Naive B cell (primary cell): Measurements from ENCODE around the gene IQCH. TPM values are rescaled to one million over a fixed set of nuclear protein-coding genes. Genes with fewer than 3 reads are reported as not detected.
A peak's percentile ranks its signal among the peaks of the same experiment; 100 is the strongest.

Experiments used
- ATAC-seq, 2 donors: fragments of 150-1000 bp; cut with Tn5 transposase; 2 replicates each; pipeline ENCODE4 v1.10.0; 2021; ENCODE audit warnings: low read depth in 2 of 2, mild to moderate bottlenecking in 2 of 2, moderate library complexity in 2 of 2
- DNase-seq: peaks from one replicate; pipeline ENCODE4 v3.0.0; 2022
- H3K27ac Mint-ChIP-seq, 6 donors: one replicate each; pipeline ENCODE4 v1.8.0; 2020 to 2022; ENCODE audit warnings: mild to moderate bottlenecking in 6 of 6, mixed read lengths in 6 of 6, moderate library complexity in 5 of 6, inconsistent platforms in 2 of 6
- H3K27me3 Mint-ChIP-seq, 3 donors: one replicate each; pipeline ENCODE4 v1.8.0; 2021 to 2022; ENCODE audit warnings: mixed read lengths in 3 of 3, mild to moderate bottlenecking in 1 of 3
- H3K36me3 Mint-ChIP-seq, 2 donors: one replicate each; pipeline ENCODE4 v1.8.0; 2020 to 2022; ENCODE audit warnings: mixed read lengths in 2 of 2, inconsistent platforms in 1 of 2, mild to moderate bottlenecking in 1 of 2
- H3K4me1 Mint-ChIP-seq, 3 donors: one replicate each; pipeline ENCODE4 v1.8.0; 2020 to 2022; ENCODE audit warnings: mixed read lengths in 3 of 3, inconsistent platforms in 1 of 3, mild to moderate bottlenecking in 1 of 3, moderate library complexity in 1 of 3
- H3K4me3 Mint-ChIP-seq, 8 donors: one replicate each; pipeline ENCODE4 v1.8.0; 2020 to 2022; ENCODE audit warnings: mild to moderate bottlenecking in 8 of 8, mixed read lengths in 8 of 8, moderate library complexity in 8 of 8, inconsistent platforms in 2 of 8
- H3K9me3 Mint-ChIP-seq, 7 donors: one replicate each; pipeline ENCODE4 v1.8.0; 2020 to 2022; ENCODE audit warnings: mixed read lengths in 7 of 7, mild to moderate bottlenecking in 5 of 7, inconsistent platforms in 2 of 7, moderate library complexity in 1 of 7
- polyA plus RNA-seq, 6 donors: library from polyadenylated mRNA; unstranded; fragments of 300-500 nt; fragmentation: Illumina TruSeq; gene quantifications; one replicate each; pipeline ENCODE4 v1.2.3, GENCODE V29; 2021; ENCODE audit warnings: low read depth in 6 of 6

Gene IQCH
- polyA plus RNA-seq, 6 donors from 2014 or later: 0.23 to 0.30 TPM; not detected in 4

GRCh38 chr15:67322481-67322880 lies 67.9 kb downstream of the IQCH start:
- no peak for DNase-seq
- no peak for ATAC-seq
- no peak overlapping the region for H3K4me3 Mint-ChIP-seq
- H3K27me3 Mint-ChIP-seq: peaks cover 10 to 20% (median 18%) of the 10 kb centered on the region in 3 donors
- no peak overlapping the region for H3K27ac Mint-ChIP-seq
- H3K9me3 Mint-ChIP-seq: peaks cover 0 to 7% (median 2%) of the 10 kb centered on the region in 7 donors
- H3K4me1 Mint-ChIP-seq: peaks cover 0 to 4% (median 0%) of the 10 kb centered on the region in 3 donors
- peaks cover under 1 to 1% of the 10 kb centered on the region in 2 donors for H3K36me3 Mint-ChIP-seq

- ATAC-seq (no peak), DNase-seq (no peak)
- H3K27me3 Mint-ChIP-seq: peaks cover 5 to 17% (median 11%) of the 10 kb centered on the region in 3 donors
- H3K4me1 Mint-ChIP-seq: no peaks in the 10 kb centered on the region
- no peak overlapping the region for H3K4me3 Mint-ChIP-seq
- H3K9me3 Mint-ChIP-seq: peaks cover 0 to 12% (median 9%) of the 10 kb centered on the region in 7 donors
- H3K36me3 Mint-ChIP-seq: peaks cover 6 to 8% of the 10 kb centered on the region in 2 donors
- H3K27ac Mint-ChIP-seq: no peak overlapping the region
These were observed 72.7 kb downstream of the IQCH start for GRCh38 chr15:67327312-67327711.

GRCh38 chr15:67327737-67328136 lies 73.2 kb downstream of the IQCH start:
- Mint-ChIP-seq H3K4me1 (no peaks in the 10 kb centered on the region), H3K27ac (no peak overlapping the region), H3K36me3 (peaks cover 6 to 8% of the 10 kb centered on the region in 2 donors), H3K27me3 (peaks cover 5 to 17% (median 7%) of the 10 kb centered on the region in 3 donors), H3K4me3 (no peak overlapping the region), H3K9me3 (peaks cover 0 to 12% (median 8%) of the 10 kb centered on the region in 7 donors)
- ATAC-seq: no peak
- no peak for DNase-seq

- peak overlapping the region in 1 of 8 donors; percentile 3 for H3K4me3 Mint-ChIP-seq
- ATAC-seq: peak in 1 of 2 donors; percentile 40
These were observed 75.6 kb downstream of the IQCH start for GRCh38 chr15:67329984-67330733.

GRCh38 chr15:67331676-67332075 lies 77.1 kb downstream of the IQCH start:
- ATAC-seq (no peak), DNase-seq (no peak)
- Mint-ChIP-seq H3K4me1 (no peaks in the 10 kb centered on the region), H3K4me3 (no peak overlapping the region), H3K27me3 (peaks cover 6 to 17% (median 10%) of the 10 kb centered on the region in 3 donors), H3K27ac (no peak overlapping the region), H3K36me3 (peaks cover 6 to 8% of the 10 kb centered on the region in 2 donors), H3K9me3 (peaks cover 0 to 12% (median 8%) of the 10 kb centered on the region in 7 donors)

More at GRCh38 chr15:67329984-67330733, 75.6 kb downstream of the IQCH start:
- H3K36me3 Mint-ChIP-seq: peaks cover 6 to 8% of the 10 kb centered on the region in 2 donors
- no peaks in the 10 kb centered on the region for H3K4me1 Mint-ChIP-seq
- H3K9me3 Mint-ChIP-seq: peaks cover 0 to 12% (median 8%) of the 10 kb centered on the region in 7 donors
- H3K27ac Mint-ChIP-seq: peak overlapping the region in 1 of 6 donors; percentile 21
- DNase-seq: no peak
- H3K27me3 Mint-ChIP-seq: peaks cover 6 to 17% (median 7%) of the 10 kb centered on the region in 3 donors

GRCh38 chr15:67335026-67335425 lies 80.4 kb downstream of the IQCH start:
- no peaks in the 10 kb centered on the region for H3K36me3 Mint-ChIP-seq
- no peaks in the 10 kb centered on the region for H3K9me3 Mint-ChIP-seq
- peaks cover 0 to 17% (median 5%) of the 10 kb centered on the region in 3 donors for H3K27me3 Mint-ChIP-seq
- no peaks in the 10 kb centered on the region for H3K4me1 Mint-ChIP-seq
- ATAC-seq (no peak), DNase-seq (no peak)
- no peak overlapping the region for H3K4me3 Mint-ChIP-seq
- H3K27ac Mint-ChIP-seq: no peak overlapping the region

GRCh38 chr15:67335534-67336222 lies 81.1 kb downstream of the IQCH start:
- Mint-ChIP-seq H3K4me3 (no peak overlapping the region), H3K9me3 (no peaks in the 10 kb centered on the region), H3K27me3 (peaks cover 0 to 13% (median 5%) of the 10 kb centered on the region in 3 donors)

GRCh38 chr15:67340630-67341029 lies 86.0 kb downstream of the IQCH start:
- peaks cover 5 to 7% of the 10 kb centered on the region in 2 donors for H3K36me3 Mint-ChIP-seq
- peaks cover 7 to 8% (median 8%) of the 10 kb centered on the region in 3 donors for H3K27me3 Mint-ChIP-seq
- no peaks in the 10 kb centered on the region for H3K4me1 Mint-ChIP-seq
- no peak for DNase-seq
- peaks cover 0 to 20% (median 8%) of the 10 kb centered on the region in 7 donors for H3K9me3 Mint-ChIP-seq
- ATAC-seq: no peak
- H3K27ac Mint-ChIP-seq: no peak overlapping the region
- H3K4me3 Mint-ChIP-seq: no peak overlapping the region

More at GRCh38 chr15:67335534-67336222, 81.1 kb downstream of the IQCH start:
- DNase-seq (no peak), ATAC-seq (no peak)
- Mint-ChIP-seq H3K36me3 (no peaks in the 10 kb centered on the region), H3K27ac (no peak overlapping the region), H3K4me1 (no peaks in the 10 kb centered on the region)

- Mint-ChIP-seq H3K9me3 (peaks cover 0 to 24% (median 8%) of the 10 kb centered on the region in 7 donors), H3K4me3 (no peak overlapping the region), H3K36me3 (peaks cover 5 to 8% of the 10 kb centered on the region in 2 donors), H3K27me3 (peaks cover 7 to 8% (median 8%) of the 10 kb centered on the region in 3 donors), H3K4me1 (no peaks in the 10 kb centered on the region), H3K27ac (no peak overlapping the region)
- ATAC-seq: no peak
- DNase-seq: no peak
These were observed 87.0 kb downstream of the IQCH start for GRCh38 chr15:67341539-67341938.

- Mint-ChIP-seq H3K9me3 (peaks cover 0 to 40% (median 22%) of the 10 kb centered on the region in 7 donors), H3K36me3 (peaks cover 14 to 15% of the 10 kb centered on the region in 2 donors), H3K4me1 (no peaks in the 10 kb centered on the region), H3K4me3 (no peak overlapping the region), H3K27ac (no peak overlapping the region), H3K27me3 (peaks cover 7 to 8% (median 8%) of the 10 kb centered on the region in 3 donors)
- no peak for DNase-seq
- ATAC-seq: no peak
These were observed 88.6 kb downstream of the IQCH start for GRCh38 chr15:67343206-67343605.

- ATAC-seq (no peak), DNase-seq (no peak)
- no peak overlapping the region for H3K27ac Mint-ChIP-seq
- H3K27me3 Mint-ChIP-seq: peaks cover 7 to 9% (median 7%) of the 10 kb centered on the region in 3 donors
- no peak overlapping the region for H3K4me3 Mint-ChIP-seq
- H3K9me3 Mint-ChIP-seq: peaks cover 0 to 49% (median 33%) of the 10 kb centered on the region in 7 donors
- H3K4me1 Mint-ChIP-seq: no peaks in the 10 kb centered on the region
- H3K36me3 Mint-ChIP-seq: peaks cover 12 to 14% of the 10 kb centered on the region in 2 donors
These were observed 95.0 kb downstream of the IQCH start for GRCh38 chr15:67349634-67350033.

GRCh38 chr15:67350042-67350441 lies 95.5 kb downstream of the IQCH start:
- Mint-ChIP-seq H3K4me3 (no peak overlapping the region), H3K27me3 (peaks cover 6 to 8% (median 7%) of the 10 kb centered on the region in 3 donors), H3K9me3 (peaks cover 0 to 45% (median 31%) of the 10 kb centered on the region in 7 donors), H3K4me1 (no peaks in the 10 kb centered on the region), H3K36me3 (peaks cover 8 to 14% of the 10 kb centered on the region in 2 donors), H3K27ac (no peak overlapping the region)
- DNase-seq (no peak), ATAC-seq (no peak)

- Mint-ChIP-seq H3K9me3 (peaks cover 0 to 4% (median 0%) of the 10 kb centered on the region in 7 donors), H3K36me3 (no peaks in the 10 kb centered on the region), H3K4me3 (no peak overlapping the region), H3K27me3 (no peaks in the 10 kb centered on the region), H3K27ac (no peak overlapping the region), H3K4me1 (no peaks in the 10 kb centered on the region)
- DNase-seq (no peak), ATAC-seq (no peak)
These were observed 103.8 kb downstream of the IQCH start for GRCh38 chr15:67358391-67358790.
